GM21825 (cell line): ENCODE data around the gene LONP2.
"Not testable (repeated sequence)": the region's sequence is repeated elsewhere in the genome, so short reads cannot be mapped to it uniquely, and the experiment has no call there.

Source experiments
- ATAC-seq: cut with Tn5 transposase; IDR thresholded peaks from one replicate; pipeline ENCODE4 v1.9.1; 2021; ENCODE audit warnings: mild to moderate bottlenecking, moderate library complexity; ENCODE audit not compliant: unreplicated experiment

LONP2 gene

GRCh38 chr16:48332978-48333377 is 88.9 kb downstream of the LONP2 start:
- ATAC-seq: no peak

- no peak for ATAC-seq
These were observed 90.2 kb downstream of the LONP2 start for GRCh38 chr16:48334325-48334724.

GRCh38 chr16:48335961-48336360 is 91.9 kb downstream of the LONP2 start:
- no peak for ATAC-seq

GRCh38 chr16:48340054-48340453 is 96.0 kb downstream of the LONP2 start:
- ATAC-seq: no peak

- no peak for ATAC-seq
These were observed 98.5 kb downstream of the LONP2 start for GRCh38 chr16:48342591-48342990.

- ATAC-seq: no peak
These were observed 103.2 kb downstream of the LONP2 start for GRCh38 chr16:48347191-48347865.

- ATAC-seq: no peak
These were observed 103.9 kb downstream of the LONP2 start for GRCh38 chr16:48347980-48348379.

- ATAC-seq: no peak
These were observed 106.6 kb downstream of the LONP2 start for GRCh38 chr16:48350736-48351135.

GRCh38 chr16:48352648-48353390 is 108.7 kb downstream of the LONP2 start:
- no peak for ATAC-seq

GRCh38 chr16:48353565-48354163 is 109.6 kb downstream of the LONP2 start:
- ATAC-seq: no peak

GRCh38 chr16:48354385-48354784 is 110.3 kb downstream of the LONP2 start:
- not testable (repeated sequence) for ATAC-seq

GRCh38 chr16:48354877-48355855 is 111.1 kb downstream of the LONP2 start:
- ATAC-seq: no peak

GRCh38 chr16:48356633-48357376 is 112.7 kb downstream of the LONP2 start:
- no peak for ATAC-seq

- ATAC-seq: no peak
These were observed 114.3 kb downstream of the LONP2 start for GRCh38 chr16:48358419-48358818.

- ATAC-seq: no peak
These were observed 115.9 kb downstream of the LONP2 start for GRCh38 chr16:48359983-48360382.

GRCh38 chr16:48361012-48361411 is 116.9 kb downstream of the LONP2 start:
- no peak for ATAC-seq

- no peak for ATAC-seq
These were observed 117.5 kb downstream of the LONP2 start for GRCh38 chr16:48361540-48362144.

GRCh38 chr16:48365025-48365600 is 121.0 kb downstream of the LONP2 start:
- no peak for ATAC-seq

- ATAC-seq: peak; percentile 92
These were observed 121.6 kb downstream of the LONP2 start for GRCh38 chr16:48365601-48366164.
